Measurements from ENCODE around the gene FAM209A.

GRCh38 chr20:56504373-56505005 is 20.1 kb upstream of the FAM209A start:
- TF ChIP-seq EZH2 (IDR thresholded peaks at IDR 0.05; ENCODE audit: borderline replicate concordance, low read length) = no peak
- TF ChIP-seq CTCF (IDR thresholded peaks at IDR 0.05; ENCODE audit: low read length) = peak; percentile 55
